ENCODE measurements around the gene SPATC1L. TPM values are rescaled to one million over a fixed set of nuclear protein-coding genes. Genes with fewer than 3 reads are reported as not detected.

Gene SPATC1L
- total and polyA plus RNA-seq, 2 donors (not counting 3 experiments of a cell fraction or from before 2014, with no cell fraction given) = 11.5 to 15.3 TPM

GRCh38 chr21:46154955-46155513, 29.2 kb downstream of the SPATC1L start:
- H3K4me2 ChIP-seq (ENCODE audit: insufficient read depth, low read length) = no peak overlapping the region
- BruUV-seq (replicated peaks) = no TSS peak
- H3K36me3 ChIP-seq (ENCODE audit: control insufficient read depth in 2 of 2, extremely low read depth in 1 of 2, insufficient read depth in 2 of 2, low read length in 2 of 2) = no peaks in the 10 kb centered on the region
- no peak overlapping the region for H2AFZ ChIP-seq (ENCODE audit: low read depth, low read length)
- H3K9me1 ChIP-seq (replicated peaks; ENCODE audit: control insufficient read depth, extremely low read depth, insufficient read depth, low read length) = no peaks in the 10 kb centered on the region
- ChIA-PET POLR2A (no interaction called here), CTCF (interaction anchor here (2.7 to 4.0 kb wide), 2 partner anchors 12 to 20 kb away, joined by 11 to 39 read pairs; no protein-coding TSS in a partner anchor)
- intact Hi-C loops (cut with micrococcal nuclease) (loop anchor here (5.0 kb wide), 1 partner anchor 32 kb away; no protein-coding TSS in a partner anchor), dilution Hi-C loops (cut with MboI; ENCODE audit: extremely low pct_ligation_motif_present, low sequenced_read_pairs) (no loop called here)
- H3K27ac ChIP-seq (ENCODE audit: insufficient read depth, low read depth, low read length) = no peak overlapping the region
- FAIRE-seq (no peak), DNase-seq (ENCODE audit: low read depth, low spot score) (no peak)
- no peaks in the 10 kb centered on the region for H4K20me1 ChIP-seq (replicated peaks; ENCODE audit: control insufficient read depth, extremely low read depth, insufficient read depth, low read length)
- no peak overlapping the region for H3K9ac ChIP-seq (replicated peaks; ENCODE audit: extremely low read depth, insufficient read depth, low read length)
- no peaks in the 10 kb centered on the region for H3K4me1 ChIP-seq (ENCODE audit: control insufficient read depth, extremely low read depth, insufficient read depth, low read length)
- H3K9me3 ChIP-seq (replicated peaks; ENCODE audit: control insufficient read depth, insufficient read depth, low read length) = no peaks in the 10 kb centered on the region
- no peaks in the 10 kb centered on the region for H3K79me2 ChIP-seq (ENCODE audit: control insufficient read depth, insufficient read depth, low read length)
- no peak for TF ChIP-seq GATA2 (IDR thresholded peaks at IDR 0.05; ENCODE audit: insufficient read depth, insufficient read length, low read depth, low read length)
- TF ChIP-seq CTCF (IDR thresholded peaks at IDR 0.05; ENCODE audit: extremely low read depth in 1 of 2, insufficient read depth in 1 of 2, low read depth in 1 of 2, low read length in 2 of 2) = no peak
- TF ChIP-seq MYC (IDR thresholded peaks at IDR 0.05; ENCODE audit: low read depth, low read length) = no peak
- no peak for TF ChIP-seq POLR2AphosphoS5 (IDR thresholded peaks at IDR 0.05; ENCODE audit: insufficient read depth, low read depth, low read length)
- TF ChIP-seq FOS (IDR thresholded peaks at IDR 0.05; ENCODE audit: borderline replicate concordance, insufficient read depth, low read length) = no peak
- no peak for TF ChIP-seq EZH2 (IDR thresholded peaks at IDR 0.05; ENCODE audit: borderline replicate concordance, low read depth, low read length, severe bottlenecking)
- no peak for TF ChIP-seq MAX (IDR thresholded peaks at IDR 0.05; ENCODE audit: insufficient read depth, insufficient read length)
- no peak for TF ChIP-seq POLR2A (IDR thresholded peaks at IDR 0.05; ENCODE audit: low read depth, low read length)
- no peak for TF ChIP-seq JUN (IDR thresholded peaks at IDR 0.05; ENCODE audit: borderline replicate concordance, insufficient read depth, insufficient read length, low read depth)
- no peak overlapping the region for H3K4me3 ChIP-seq (replicated peaks in 1 of 3; ENCODE audit: insufficient read depth in 1 of 3, low read depth in 1 of 3, low read length in 3 of 3)
- no peaks in the 10 kb centered on the region for H3K27me3 ChIP-seq (ENCODE audit: control insufficient read depth in 2 of 2, insufficient read depth in 2 of 2, low read length in 2 of 2)
